Left cardiac atrium (tissue), 2 donors: ENCODE data around the gene CAMK2A. TPM values are rescaled to one million over a fixed set of nuclear protein-coding genes. Genes with fewer than 3 reads are reported as not detected.

Experiments used
- total RNA-seq, 2 donors: library from RNA; stranded (reverse); fragmentation: NEBNext Ultra II Directional; extraction: Animal tissue kit (Norgen Biotek cat#: 25700); gene quantifications; one replicate each; pipeline ENCODE4 v1.2.1, GENCODE V29; 2021
- donor health status: DM: no; HTN: yes; CAD: no; lungs with severe emphysema.
- donor health status: DM: yes; HTN: yes; CAD: no.

The CAMK2A gene
- total RNA-seq, 2 donors from 2014 or later, result 10.8 to 16.3 TPM

Other genes with a start within 250 kb of the CAMK2A start
- 10 to 100 TPM; 18.3 to 41.6 TPM for gene CSF1R, start 203.2 kb downstream of the CAMK2A start, total RNA-seq
- 10 to 100 TPM; 62.9 to 68.3 TPM for gene PDGFRB, start 133.9 kb downstream of the CAMK2A start, total RNA-seq
- gene CDX1, start 123.0 kb downstream of the CAMK2A start, total RNA-seq, result not detected
- not detected for gene SLC6A7, start 99.7 kb downstream of the CAMK2A start, total RNA-seq
- gene ARSI, start 13.1 kb upstream of the CAMK2A start, total RNA-seq, result under 1 TPM; 0.68 to 0.84 TPM
- gene TCOF1, start 67.9 kb upstream of the CAMK2A start, total RNA-seq, result 10 to 100 TPM; 17.4 to 18.5 TPM
- 100 to 1,000 TPM; 255 to 433 TPM for gene CD74, start 123.1 kb upstream of the CAMK2A start, total RNA-seq
- 1,000 to 10,000 TPM; 1,239 to 1,275 TPM for gene RPS14, start 160.0 kb upstream of the CAMK2A start, total RNA-seq
- 10 to 100 TPM; 59.3 to 71.2 TPM for gene NDST1, start 218.4 kb upstream of the CAMK2A start, total RNA-seq